Uterus (tissue), 2 donors: ENCODE measurements around the gene ASTN2.

Experiments
- POLR2A ChIP-seq, 2 donors: fragments of 450-650 bp; IDR thresholded peaks; one replicate each; pipeline ENCODE4 v1.6.1; 2016; ENCODE audit warnings: antibody characterized with exemption in 2 of 2, mild to moderate bottlenecking in 1 of 2, moderate library complexity in 1 of 2
- TF ChIP-seq, protein P1 (sequence below), 4 experiments: fragments of 200-600 bp in 2 of 4; fragments of 450-650 bp in 2 of 4; sonication (generic) in 2 of 4; IDR thresholded peaks; one replicate each; pipeline ENCODE4 v1.5.1; 2016 to 2019; ENCODE audit warnings: antibody characterized with exemption in 4 of 4, mild to moderate bottlenecking in 2 of 4, moderate library complexity in 1 of 4

DNA sequence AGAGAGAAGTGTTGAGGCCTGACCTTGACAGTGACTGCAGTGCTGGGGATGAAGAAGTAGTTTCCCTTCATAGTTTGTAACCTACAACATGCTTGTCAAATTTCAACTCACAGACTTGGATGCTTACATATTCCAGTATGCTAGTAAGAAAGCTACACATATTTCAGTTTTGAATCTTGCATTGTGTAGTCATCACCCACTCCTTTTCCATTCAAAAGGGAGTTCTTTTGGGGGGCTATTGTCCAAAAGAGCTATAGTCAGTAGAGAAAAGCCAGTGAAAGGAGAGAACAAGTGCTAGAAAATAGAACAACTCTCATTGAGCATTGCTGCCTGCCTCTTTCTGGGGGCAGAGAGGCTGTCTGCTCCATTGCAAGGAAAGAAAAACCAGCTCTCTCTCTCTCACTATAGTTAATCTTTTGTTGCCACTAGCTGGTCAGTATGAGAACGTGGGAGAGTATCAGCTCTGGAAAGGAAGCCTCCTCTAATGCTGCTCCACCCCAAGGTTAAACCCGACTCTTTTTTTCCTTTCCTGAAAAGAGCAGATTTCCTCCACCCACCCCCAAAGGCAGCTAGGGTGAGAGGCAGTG is 7.3 kb downstream of the ASTN2 start:
- TF ChIP-seq POLR2A (IDR thresholded peaks at IDR 0.05) = no peak
- TF ChIP-seq, protein P1, sequence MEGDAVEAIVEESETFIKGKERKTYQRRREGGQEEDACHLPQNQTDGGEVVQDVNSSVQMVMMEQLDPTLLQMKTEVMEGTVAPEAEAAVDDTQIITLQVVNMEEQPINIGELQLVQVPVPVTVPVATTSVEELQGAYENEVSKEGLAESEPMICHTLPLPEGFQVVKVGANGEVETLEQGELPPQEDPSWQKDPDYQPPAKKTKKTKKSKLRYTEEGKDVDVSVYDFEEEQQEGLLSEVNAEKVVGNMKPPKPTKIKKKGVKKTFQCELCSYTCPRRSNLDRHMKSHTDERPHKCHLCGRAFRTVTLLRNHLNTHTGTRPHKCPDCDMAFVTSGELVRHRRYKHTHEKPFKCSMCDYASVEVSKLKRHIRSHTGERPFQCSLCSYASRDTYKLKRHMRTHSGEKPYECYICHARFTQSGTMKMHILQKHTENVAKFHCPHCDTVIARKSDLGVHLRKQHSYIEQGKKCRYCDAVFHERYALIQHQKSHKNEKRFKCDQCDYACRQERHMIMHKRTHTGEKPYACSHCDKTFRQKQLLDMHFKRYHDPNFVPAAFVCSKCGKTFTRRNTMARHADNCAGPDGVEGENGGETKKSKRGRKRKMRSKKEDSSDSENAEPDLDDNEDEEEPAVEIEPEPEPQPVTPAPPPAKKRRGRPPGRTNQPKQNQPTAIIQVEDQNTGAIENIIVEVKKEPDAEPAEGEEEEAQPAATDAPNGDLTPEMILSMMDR (IDR thresholded peaks at IDR 0.05) = no peak
